GM21381 (cell line): ENCODE measurements around the gene MAP4K3.

Experiments
- ATAC-seq: cut with Tn5 transposase; IDR thresholded peaks from one replicate; pipeline ENCODE4 v1.9.1; 2021; ENCODE audit warnings: mild to moderate bottlenecking, moderate library complexity; ENCODE audit not compliant: unreplicated experiment

Gene MAP4K3

GRCh38 chr2:39447266-39448168, 10.4 kb upstream of the MAP4K3 start:
- ATAC-seq = no peak

DNA sequence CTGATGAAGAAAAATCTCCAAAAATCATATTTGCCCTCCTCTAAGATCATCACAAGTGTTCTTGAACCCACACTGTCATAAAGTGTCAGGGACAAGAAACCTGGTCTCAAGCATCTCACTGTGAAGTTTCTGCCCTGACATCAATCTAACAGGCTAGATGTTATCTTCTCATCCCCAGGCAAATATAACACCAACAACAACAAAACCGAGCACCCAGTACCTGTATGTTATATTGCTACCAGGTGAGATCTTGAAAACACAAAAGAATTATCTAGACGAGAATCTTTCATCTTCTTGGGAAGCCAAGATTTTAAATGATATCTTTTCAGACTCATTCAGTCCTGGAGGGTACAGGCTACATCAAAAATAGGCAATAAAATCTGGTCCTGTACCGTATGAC, 8.8 kb upstream of the MAP4K3 start:
- ATAC-seq = no peak

DNA sequence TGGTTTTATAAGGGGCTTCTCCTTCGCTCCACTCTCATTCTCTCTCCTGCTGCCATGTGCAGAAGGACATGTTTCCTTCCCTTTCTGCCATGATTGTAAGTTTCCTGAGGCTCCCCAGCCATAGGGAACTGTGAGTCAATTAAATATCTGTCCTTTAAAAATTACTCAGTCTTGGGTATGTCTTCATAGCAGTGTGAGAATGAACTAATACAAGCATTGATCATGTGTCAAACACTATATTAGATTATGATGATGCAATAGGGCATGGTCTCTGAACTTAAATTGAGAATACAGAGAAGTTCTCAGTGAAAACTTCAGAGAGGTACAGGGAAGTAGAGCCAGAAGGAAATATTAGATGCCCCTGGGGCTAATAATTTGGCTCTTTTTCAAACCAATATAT, 5.9 kb upstream of the MAP4K3 start:
- ATAC-seq = no peak

DNA sequence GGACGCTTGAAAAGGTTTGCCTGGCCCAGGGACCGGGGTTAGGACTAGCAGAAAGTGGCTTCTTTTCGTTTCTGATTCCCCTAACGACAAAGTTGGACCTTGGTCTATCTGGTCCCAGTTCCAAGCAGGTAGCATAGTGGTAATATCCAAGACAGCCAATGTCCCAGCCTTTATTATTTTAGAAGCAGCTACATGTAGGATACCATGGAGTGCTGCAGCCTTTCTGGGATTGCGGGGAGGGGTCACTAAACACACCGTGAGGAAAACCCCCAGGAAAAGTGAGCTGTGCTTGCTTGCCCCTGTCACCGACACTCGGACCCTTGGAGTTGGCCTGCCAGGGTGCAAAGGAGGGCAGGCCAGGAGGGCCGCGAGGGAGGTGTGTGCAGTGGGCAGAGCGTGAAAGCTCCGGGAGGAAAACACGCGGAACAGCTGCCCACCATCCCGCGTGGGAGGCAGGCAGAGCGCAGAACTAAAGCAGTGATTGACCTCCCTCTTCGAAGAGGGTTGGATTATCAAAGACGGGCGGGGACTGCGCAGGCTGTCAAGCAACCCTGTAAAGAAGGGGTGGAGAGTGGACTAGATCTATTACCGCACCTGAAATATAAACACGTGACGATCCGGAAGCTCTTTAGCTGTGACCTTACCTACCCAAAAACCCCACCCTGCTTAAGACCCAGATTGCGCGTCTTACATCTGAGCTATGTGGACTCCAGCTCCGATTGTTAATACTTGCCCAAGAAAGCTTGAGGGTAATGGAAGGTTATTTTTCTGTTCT, 624 bp upstream of the MAP4K3 start:
- ATAC-seq = peak; percentile 45

GRCh38 chr2:39435741-39436591, 1.1 kb downstream of the MAP4K3 start:
- peak; percentile 0 for ATAC-seq

- no peak for ATAC-seq
These were observed 1.9 kb downstream of the MAP4K3 start for GRCh38 chr2:39435234-39435633.

- no peak for ATAC-seq
These were observed 2.7 kb downstream of the MAP4K3 start for GRCh38 chr2:39434233-39434897.

DNA sequence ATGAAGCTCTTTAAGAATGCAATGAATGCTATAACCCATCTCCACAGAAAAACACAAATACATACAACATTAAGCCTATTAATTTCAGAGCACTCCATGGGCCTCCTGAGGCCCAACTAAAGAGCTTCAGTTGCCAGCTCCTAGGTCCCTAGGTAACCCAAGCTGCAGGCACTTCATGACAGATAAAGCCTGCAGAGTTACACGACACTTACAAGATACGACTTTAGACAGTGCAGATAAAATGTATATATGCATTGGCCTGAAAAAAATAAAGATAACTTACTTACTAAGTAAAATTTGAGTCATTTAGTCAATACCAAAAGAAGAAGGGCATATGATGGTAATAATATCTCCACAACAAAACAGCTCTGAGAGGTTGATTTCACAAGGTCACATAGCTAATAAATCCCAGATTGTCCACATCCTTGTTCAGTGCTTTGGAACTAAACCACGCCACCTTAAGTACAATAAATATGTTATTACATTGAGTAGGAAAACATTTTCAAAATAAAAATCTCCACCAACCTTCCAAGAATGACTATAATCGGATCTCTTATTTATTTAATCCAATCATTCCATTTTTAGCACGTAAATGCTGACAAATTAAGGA, 3.4 kb downstream of the MAP4K3 start:
- no peak for ATAC-seq

- no peak for ATAC-seq
These were observed 4.4 kb downstream of the MAP4K3 start for GRCh38 chr2:39432701-39433100.

GRCh38 chr2:39431592-39432316, 5.3 kb downstream of the MAP4K3 start:
- ATAC-seq = no peak

GRCh38 chr2:39429746-39430145, 7.3 kb downstream of the MAP4K3 start:
- ATAC-seq = no peak

DNA sequence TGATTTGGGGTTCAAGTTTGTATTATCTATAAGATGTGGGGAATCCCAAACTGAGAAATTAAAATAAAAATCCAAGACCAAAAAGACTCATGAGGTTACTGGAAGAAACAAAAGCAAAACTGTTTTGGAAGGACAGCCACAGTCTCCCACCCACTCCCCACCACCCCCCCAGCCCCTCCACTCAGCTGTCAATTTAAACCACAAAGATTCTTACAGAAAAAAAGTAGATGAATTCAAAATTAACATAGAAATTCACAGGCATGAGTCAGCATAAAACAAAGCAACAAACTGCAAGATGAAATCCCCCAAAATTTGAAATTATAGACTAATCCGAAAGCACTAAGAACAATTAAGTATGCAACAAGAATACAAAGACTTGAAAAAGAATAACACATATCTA, 12.1 kb downstream of the MAP4K3 start:
- no peak for ATAC-seq

- no peak for ATAC-seq
These were observed 14.4 kb downstream of the MAP4K3 start for GRCh38 chr2:39422700-39423099.

- ATAC-seq = no peak
These were observed 15.7 kb downstream of the MAP4K3 start for GRCh38 chr2:39421354-39421753.

- ATAC-seq = no peak
These were observed 17.5 kb downstream of the MAP4K3 start for GRCh38 chr2:39419282-39420223.

GRCh38 chr2:39418491-39418890, 18.6 kb downstream of the MAP4K3 start:
- ATAC-seq = no peak

- no peak for ATAC-seq
These were observed 20.9 kb downstream of the MAP4K3 start for GRCh38 chr2:39416140-39416539.

- ATAC-seq = no peak
These were observed 23.9 kb downstream of the MAP4K3 start for GRCh38 chr2:39413063-39413737.
